Urinary bladder (tissue), 4 donors: ENCODE results near the gene ZNF701. TPM values are rescaled to one million over a fixed set of nuclear protein-coding genes. Genes with fewer than 3 reads are reported as not detected.
"Not testable (repeated sequence)": the region's sequence is repeated elsewhere in the genome, so short reads cannot be mapped to it uniquely, and the experiment has no call there.

ENCODE experiments used
- DNase-seq: peaks from one replicate; pipeline ENCODE4 v3.0.0-alpha.2; 2015; ENCODE audit errors: extremely low spot score
- H3K27ac ChIP-seq: one replicate; pipeline ENCODE4 v1.5.1; 2013; ENCODE audit warnings: low read depth, mild to moderate bottlenecking, moderate library complexity
- H3K36me3 ChIP-seq: one replicate; pipeline ENCODE4 v1.6.1; 2013; ENCODE audit warnings: mild to moderate bottlenecking, moderate library complexity; ENCODE audit not compliant: insufficient read depth
- H3K4me1 ChIP-seq: one replicate; pipeline ENCODE4 v1.6.1; 2013; ENCODE audit warnings: mild to moderate bottlenecking, moderate library complexity; ENCODE audit not compliant: insufficient read depth
- H3K4me3 ChIP-seq: one replicate; pipeline ENCODE4 v1.5.1; 2013; ENCODE audit warnings: low read depth, low read length
- WGBS: extraction: QIAGEN DNeasy Blood & Tissue Kit; methylation state at CpG from one replicate; pipeline ENCODE4 v1.1.7; 2013; 5-methylcytosine and 5-hydroxymethylcytosine counted together
- polyA plus RNA-seq: library from polyadenylated mRNA; stranded (reverse); fragments of 200-250 nt; gene quantifications from one replicate; pipeline ENCODE4 v1.2.3, GENCODE V29; 2013
- total RNA-seq: library from RNA; depleted of rRNA; stranded (reverse); fragments of >200 nt; gene quantifications from one replicate; pipeline ENCODE4 v1.2.3, GENCODE V29; 2014
- donor health status: healthy with polysubstance abuse.
- donor health status: healthy.

Gene ZNF701
- total RNA-seq (38.8 TPM), polyA plus RNA-seq (7.0 TPM)

- H3K4me3 ChIP-seq, result peak within 1 kb of the TSS; percentile 63
Observed at GRCh38 chr19:52570000-52570861, at the start of gene ZNF701. TSS of gene ZNF701 (plus strand) at chr19:52570287. CDS start at chr19:52574148, 3,861 bp downstream.

GRCh38 chr19:52522551-52522950 lies 47.5 kb upstream of the ZNF701 start:
- no peak for DNase-seq

More at GRCh38 chr19:52570000-52570861, at the start of gene ZNF701:
- no peaks in the 10 kb centered on the region for H3K4me1 ChIP-seq
- H3K36me3 ChIP-seq, result no peaks in the 10 kb centered on the region
- WGBS, result under 1% methylated on average over 57 of the region's 57 CpGs
- H3K27ac ChIP-seq, result peak within 1 kb of the TSS; percentile 49
- DNase-seq, result peak; percentile 86

DNA sequence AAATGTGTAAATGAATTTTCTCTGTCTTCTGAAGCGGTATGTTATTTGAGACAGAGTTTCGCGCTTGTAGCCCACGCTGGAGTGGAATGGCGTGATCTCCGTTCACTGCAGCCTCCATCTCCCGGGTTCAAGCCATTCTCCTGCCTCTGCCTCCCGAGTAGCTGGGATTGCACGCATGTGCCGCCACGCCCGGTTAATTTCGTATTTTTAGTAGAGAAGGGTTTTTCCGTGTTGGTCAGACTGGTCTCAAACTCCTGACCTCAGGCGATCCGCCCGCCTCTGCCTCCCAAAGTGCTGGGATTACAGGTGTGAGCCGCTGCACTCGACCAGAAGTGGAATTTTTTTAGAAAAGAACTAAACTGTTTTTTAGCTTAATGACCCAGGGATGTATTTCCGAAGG lies 46.0 kb upstream of the ZNF701 start:
- Histone ChIP-seq H3K27ac (no peak overlapping the region), H3K36me3 (no peaks in the 10 kb centered on the region), H3K4me3 (no peak overlapping the region), H3K4me1 (no peaks in the 10 kb centered on the region)
- WGBS, result 89% methylated on average over 20 of the region's 20 CpGs
- DNase-seq, result no peak

More at GRCh38 chr19:52522551-52522950, 47.5 kb upstream of the ZNF701 start:
- Histone ChIP-seq H3K36me3 (no peaks in the 10 kb centered on the region), H3K4me1 (no peaks in the 10 kb centered on the region), H3K27ac (no peak overlapping the region), H3K4me3 (no peak overlapping the region)
- WGBS, result 89% methylated on average over 14 of the region's 14 CpGs

DNA sequence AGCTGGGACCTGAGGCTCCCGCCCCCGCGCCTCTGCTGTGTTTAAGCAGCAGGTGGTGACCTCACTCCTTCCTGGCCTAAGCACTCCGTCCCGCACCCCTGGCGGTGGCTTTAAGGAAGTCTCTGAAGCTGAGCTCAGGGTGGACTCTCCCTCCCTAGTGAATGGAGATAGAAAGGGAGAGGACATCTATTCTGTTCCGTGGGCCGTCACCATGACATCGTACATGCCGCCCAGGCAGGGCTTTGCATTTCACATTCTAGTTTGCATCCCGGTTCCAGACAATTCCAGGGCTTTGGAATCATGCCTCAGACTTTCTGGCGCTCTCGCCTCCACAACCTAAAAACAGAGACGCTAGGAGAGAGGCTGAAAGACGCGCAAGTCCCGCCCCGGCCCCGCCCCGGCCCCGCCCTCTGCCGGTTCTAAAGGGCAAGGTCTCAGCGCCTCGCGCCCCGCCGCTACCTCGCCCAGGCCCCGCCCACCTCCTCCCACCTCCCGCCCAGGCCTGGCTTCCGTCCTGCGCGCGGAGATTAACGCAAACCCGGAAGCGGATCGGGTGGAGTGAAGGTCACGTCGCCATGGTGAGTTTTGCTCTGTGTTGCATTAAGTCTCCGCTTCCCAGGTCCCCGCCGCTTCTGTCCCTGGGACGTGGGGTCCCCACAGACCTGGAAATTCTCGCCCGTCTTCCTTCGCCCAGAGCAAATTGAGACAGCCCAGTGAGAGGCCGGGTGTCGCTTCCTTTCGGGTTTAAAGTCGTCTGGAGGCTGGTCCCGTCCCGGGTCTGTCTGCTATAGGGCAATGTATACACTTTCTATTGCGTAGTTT lies 42.7 kb upstream of the ZNF701 start, which contains the start of gene ZNF808:
ZNF808 (plus strand) TSS at position 535 of the 822 bp plus-strand sequence. CDS start 15,617 bp downstream, outside the sequence.
- Histone ChIP-seq H3K4me1 (no peaks in the 10 kb centered on the region), H3K4me3 (peak within 1 kb of the TSS; percentile 75), H3K27ac (peak within 1 kb of the TSS; percentile 88), H3K36me3 (no peaks in the 10 kb centered on the region)
- DNase-seq, result peak; percentile 76
- under 1% methylated on average over 54 of the region's 54 CpGs for WGBS

DNA sequence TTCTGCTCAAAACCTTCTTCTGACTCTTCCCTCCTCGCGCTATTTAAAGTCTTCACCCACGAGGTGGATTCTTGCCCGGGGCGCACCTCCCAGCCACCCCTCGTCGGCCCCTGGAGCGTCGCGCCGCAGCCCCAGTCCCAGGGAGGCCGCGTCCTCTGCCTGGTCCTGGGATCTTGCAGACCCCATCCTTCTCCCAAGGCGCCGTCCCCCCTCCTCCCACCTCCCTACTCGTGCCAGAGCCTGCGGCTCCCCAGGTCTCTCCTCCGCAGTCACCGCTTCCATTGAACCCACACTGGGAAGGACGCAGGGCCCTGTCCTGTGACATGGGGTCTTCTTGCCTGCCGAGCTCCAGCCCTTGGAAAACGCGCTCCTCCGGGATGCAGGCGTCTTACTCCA lies 42.1 kb upstream of the ZNF701 start:
- WGBS, result 1% methylated on average over 25 of the region's 25 CpGs

GRCh38 chr19:52532480-52532879 lies 37.6 kb upstream of the ZNF701 start:
- Histone ChIP-seq H3K36me3 (peaks cover 1% of the 10 kb centered on the region), H3K4me1 (no peaks in the 10 kb centered on the region), H3K4me3 (no peak overlapping the region), H3K27ac (no peak overlapping the region)
- 95% methylated on average over 2 of the region's 2 CpGs for WGBS
- no peak for DNase-seq

More for the DNA sequence above, 42.1 kb upstream of the ZNF701 start:
- H3K36me3 ChIP-seq, result no peaks in the 10 kb centered on the region
- no peak for DNase-seq
- no peaks in the 10 kb centered on the region for H3K4me1 ChIP-seq
- peak overlapping the region; percentile 75 for H3K4me3 ChIP-seq
- H3K27ac ChIP-seq, result peak overlapping the region; percentile 88

GRCh38 chr19:52533901-52534300 lies 36.2 kb upstream of the ZNF701 start:
- no peaks in the 10 kb centered on the region for H3K4me1 ChIP-seq
- peaks cover 1% of the 10 kb centered on the region for H3K36me3 ChIP-seq
- no peak overlapping the region for H3K4me3 ChIP-seq
- no peak overlapping the region for H3K27ac ChIP-seq
- no peak for DNase-seq
- WGBS, result 90% methylated on average over 5 of the region's 5 CpGs

- peak overlapping the region; percentile 48 for H3K4me3 ChIP-seq
- not testable (repeated sequence) for H3K27ac ChIP-seq, H3K4me1 ChIP-seq, DNase-seq, H3K36me3 ChIP-seq
- WGBS, result under 1% methylated on average over 15 of the region's 15 CpGs
Observed at GRCh38 chr19:52535385-52535770, 34.7 kb upstream of the ZNF701 start.

- Histone ChIP-seq H3K27ac (peak overlapping the region; percentile 33), H3K4me3 (peak overlapping the region; percentile 48), H3K4me1 (no peaks in the 10 kb centered on the region), H3K36me3 (peaks cover 1% of the 10 kb centered on the region)
- DNase-seq, result peak; percentile 49
- WGBS, result 1% methylated on average over 50 of the region's 50 CpGs
Observed at GRCh38 chr19:52535771-52536447, 34.2 kb upstream of the ZNF701 start.

DNA sequence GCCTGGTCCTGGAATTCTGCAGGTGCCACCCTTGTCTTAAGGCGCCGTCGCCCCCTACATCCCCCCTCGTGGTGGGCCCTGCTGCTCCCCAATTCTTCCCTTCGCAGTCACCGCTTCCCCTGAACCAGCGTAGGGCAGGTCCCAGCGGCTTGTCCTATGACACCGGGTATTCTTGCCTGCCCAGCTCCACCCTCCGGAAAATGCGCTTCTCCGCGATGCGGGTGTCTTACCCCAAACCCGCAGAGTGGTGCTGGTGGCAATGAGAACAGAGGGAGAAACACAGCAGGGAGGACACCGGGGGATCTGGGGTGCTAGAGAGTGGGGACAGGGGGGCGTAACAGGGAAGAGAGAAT lies 33.7 kb upstream of the ZNF701 start:
- H3K27ac ChIP-seq, result peak overlapping the region; percentile 33
- H3K4me3 ChIP-seq, result peak overlapping the region; percentile 48
- no peak for DNase-seq
- H3K36me3 ChIP-seq, result peaks cover 1% of the 10 kb centered on the region
- H3K4me1 ChIP-seq, result no peaks in the 10 kb centered on the region
- WGBS, result 3% methylated on average over 17 of the region's 17 CpGs

GRCh38 chr19:52538815-52539214 lies 31.3 kb upstream of the ZNF701 start:
- not testable (repeated sequence) for H3K27ac ChIP-seq, H3K36me3 ChIP-seq, H3K4me3 ChIP-seq, H3K4me1 ChIP-seq, DNase-seq
- WGBS, result 75% methylated on average over 4 of the region's 4 CpGs

DNA sequence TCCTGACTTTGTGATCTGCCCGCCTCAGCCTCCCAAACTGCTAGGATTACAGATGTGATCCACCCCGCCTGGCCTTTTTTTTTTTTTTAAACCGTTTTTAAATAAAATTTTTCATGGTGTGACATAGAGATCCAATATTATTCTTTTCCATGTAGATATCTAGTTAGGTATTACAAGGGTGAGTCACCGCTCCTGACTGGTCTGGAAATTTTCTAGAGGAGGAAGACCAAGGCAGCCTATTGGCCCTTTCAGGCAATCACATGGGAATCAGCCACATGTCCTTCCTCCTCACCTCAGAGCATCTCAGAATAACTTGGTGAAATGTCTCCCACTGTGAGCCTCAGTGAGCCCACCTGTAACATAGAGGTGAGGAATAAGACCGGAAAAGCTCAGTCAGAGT lies 28.9 kb upstream of the ZNF701 start:
- H3K4me1 ChIP-seq, H3K4me3 ChIP-seq, H3K27ac ChIP-seq, H3K36me3 ChIP-seq, DNase-seq: not testable (repeated sequence)
- 94% methylated on average over 5 of the region's 5 CpGs for WGBS

GRCh38 chr19:52541608-52542007 lies 28.5 kb upstream of the ZNF701 start:
- H3K27ac ChIP-seq, result no peak overlapping the region
- no peaks in the 10 kb centered on the region for H3K4me1 ChIP-seq
- DNase-seq, result no peak
- WGBS, result 86% methylated on average over 5 of the region's 5 CpGs
- no peak overlapping the region for H3K4me3 ChIP-seq
- no peaks in the 10 kb centered on the region for H3K36me3 ChIP-seq
